GM18868 (cell line): Measurements from ENCODE around the gene SRR.
"Not testable (repeated sequence)": the region's sequence is repeated elsewhere in the genome, so short reads cannot be mapped to it uniquely, and the experiment has no call there.

Experiments
- ATAC-seq: cut with Tn5 transposase; IDR thresholded peaks from one replicate; pipeline ENCODE4 v1.9.1; 2021; ENCODE audit warnings: mild to moderate bottlenecking, moderate library complexity; ENCODE audit not compliant: unreplicated experiment

The SRR gene

DNA sequence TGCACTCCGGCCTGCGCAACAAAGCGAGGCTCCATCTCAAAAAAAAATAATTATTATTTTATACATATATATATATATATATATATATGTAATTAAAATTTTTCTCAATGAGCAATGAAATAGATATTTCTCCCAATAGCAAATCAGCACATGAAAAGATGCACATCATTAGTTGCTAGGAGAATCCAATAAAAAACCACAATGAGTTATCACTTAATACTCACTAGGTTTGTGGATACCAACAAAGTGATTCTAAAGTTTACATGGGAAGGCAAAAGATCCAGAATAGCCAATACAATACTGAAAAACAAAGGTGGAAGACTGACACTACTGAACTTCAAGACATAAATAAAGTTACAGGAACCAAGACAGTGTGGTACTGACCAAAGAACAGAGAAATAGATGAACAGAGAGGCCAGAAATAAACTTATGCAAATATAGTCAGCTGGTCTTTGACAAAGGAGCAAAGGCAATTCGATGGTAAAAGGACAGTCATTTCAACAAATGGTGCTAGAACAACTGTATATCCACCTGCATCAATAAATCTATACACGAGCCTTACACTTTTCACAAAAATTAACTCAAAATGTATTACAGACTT is 13.8 kb upstream of the SRR start:
- no peak for ATAC-seq

DNA sequence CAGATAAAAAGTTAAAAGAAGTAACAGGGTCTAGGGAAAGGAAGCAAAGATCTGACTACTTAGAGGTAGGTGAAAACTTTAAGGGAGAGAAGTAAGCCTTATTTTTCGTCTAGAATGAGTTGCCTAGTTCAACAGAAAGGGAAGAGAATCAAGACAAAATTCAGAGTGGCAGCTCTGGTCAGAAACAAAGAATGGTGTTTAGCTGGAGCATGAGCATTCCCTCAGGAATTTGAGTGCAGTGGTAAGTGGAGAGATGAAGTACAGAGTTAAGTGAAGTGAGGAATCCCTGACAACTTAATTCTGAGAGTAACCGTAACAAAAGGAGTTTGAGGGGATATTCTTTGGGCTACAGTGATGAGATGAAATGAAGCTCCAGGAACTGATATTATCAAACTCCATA is 11.7 kb upstream of the SRR start:
- no peak for ATAC-seq

DNA sequence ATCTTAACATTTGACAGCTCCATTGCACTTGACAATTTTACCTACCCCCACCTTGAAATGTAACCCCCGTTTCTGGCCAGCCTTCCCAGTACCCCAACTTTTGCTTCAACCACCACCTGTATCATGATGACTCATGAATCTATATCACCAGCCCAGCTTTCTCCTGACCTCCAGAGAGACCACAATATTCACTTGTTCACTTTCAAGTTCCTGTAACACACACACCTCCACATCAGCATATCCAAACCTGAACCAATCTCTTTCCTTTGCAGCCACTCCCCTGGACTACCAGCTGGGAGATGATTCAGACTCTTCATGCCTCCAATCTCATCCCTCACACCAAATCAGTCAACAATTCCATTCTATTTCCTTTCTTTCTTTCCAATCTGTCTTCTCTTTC is 8.2 kb upstream of the SRR start:
- ATAC-seq = no peak

DNA sequence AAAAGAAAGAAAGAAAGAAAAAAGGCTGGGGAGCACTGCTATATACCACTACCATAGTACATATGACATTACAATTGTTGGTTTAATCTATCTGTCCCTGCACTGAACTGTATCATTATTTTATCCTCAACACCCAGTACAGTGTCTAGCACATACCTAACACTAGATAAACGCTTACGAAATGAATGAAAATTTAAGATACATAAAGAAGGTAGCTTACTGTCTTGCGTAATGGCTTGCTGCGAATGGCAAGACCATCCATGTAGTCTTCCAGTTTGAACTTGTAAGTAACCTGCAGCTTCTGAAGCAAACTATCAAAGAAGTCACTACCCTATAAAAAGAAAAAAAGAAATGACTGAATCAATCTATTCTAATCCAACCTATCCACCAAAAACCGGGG is 6.7 kb upstream of the SRR start:
- ATAC-seq = no peak

DNA sequence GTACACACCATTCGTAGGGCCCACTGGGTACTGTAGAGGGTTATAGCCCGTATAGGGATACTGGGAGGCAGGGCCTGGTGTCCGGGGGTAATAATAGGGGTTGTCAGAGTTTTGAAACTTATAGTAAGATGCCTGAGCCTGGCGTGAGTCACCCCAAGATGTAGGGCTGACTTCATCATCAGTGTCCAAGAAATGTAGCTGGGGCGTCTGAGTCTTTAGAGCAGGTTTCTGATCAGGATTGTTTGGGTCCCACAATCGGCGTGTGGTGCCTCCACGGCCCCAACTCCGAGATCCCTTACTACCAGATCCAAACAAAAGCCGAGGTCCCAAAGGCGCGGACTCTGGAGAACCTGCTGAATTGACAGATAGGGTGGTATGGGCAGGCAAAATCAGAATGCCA is 4.6 kb upstream of the SRR start:
- no peak for ATAC-seq

DNA sequence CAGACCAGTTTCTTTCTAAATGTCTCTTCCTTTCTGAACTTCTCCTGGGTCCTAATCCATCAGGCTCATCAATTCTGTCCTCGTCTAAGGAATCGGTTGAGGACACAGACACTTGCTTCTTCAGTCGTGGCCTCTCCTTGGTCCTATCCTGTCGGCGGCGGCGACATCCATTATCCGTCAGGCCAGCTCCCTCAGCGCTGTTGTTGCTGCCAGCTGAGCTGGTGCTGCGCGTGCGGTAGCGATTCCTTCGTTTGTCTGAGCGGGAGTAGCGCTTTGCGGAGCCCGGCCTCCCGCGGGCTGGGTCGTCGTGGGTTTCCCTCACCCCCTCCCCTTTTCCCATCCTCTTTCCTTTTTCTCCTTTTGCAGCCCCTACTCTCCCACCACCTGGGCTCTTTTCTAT is 4.0 kb upstream of the SRR start:
- ATAC-seq = no peak

DNA sequence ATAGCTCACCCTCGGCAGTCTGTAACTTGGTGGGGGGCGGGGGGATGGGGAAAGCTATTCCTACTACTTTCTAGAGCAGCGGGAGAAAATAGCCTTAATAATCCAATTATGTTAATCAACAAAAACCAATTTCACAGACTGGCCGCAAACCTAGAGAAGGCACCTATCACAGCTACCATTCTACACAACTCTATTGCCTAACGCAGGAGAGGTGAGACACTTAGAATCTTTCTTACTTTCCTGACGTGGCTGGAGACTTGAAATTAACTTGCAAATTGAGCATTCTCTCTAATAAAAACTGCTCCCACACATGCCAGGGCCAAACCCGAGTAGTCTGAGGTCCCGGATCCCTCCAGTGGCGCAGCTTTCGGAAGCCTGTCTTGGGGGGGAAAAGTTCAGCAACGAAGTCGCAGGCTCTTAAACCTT is 959 bp upstream of the SRR start:
- no peak for ATAC-seq

DNA sequence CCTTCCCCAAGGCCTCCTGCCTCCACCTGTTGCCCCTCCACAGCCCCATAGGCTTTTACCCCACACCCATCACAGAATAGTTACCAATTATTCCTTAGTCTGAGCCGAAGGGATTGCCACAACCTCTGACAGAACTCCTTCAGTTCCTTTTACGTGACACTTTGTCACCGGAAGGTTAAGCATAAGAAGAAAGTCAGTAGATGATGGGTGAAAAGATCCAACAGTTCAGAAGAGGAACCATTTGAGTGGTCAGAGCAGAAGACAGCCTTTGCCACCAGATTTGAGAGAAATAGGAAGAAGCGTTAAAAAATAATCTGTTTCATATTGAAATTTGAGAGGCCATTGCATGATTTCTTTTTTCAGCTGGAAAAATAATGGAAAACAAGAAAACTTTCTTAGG is 1.2 kb downstream of the SRR start:
- no peak for ATAC-seq

DNA sequence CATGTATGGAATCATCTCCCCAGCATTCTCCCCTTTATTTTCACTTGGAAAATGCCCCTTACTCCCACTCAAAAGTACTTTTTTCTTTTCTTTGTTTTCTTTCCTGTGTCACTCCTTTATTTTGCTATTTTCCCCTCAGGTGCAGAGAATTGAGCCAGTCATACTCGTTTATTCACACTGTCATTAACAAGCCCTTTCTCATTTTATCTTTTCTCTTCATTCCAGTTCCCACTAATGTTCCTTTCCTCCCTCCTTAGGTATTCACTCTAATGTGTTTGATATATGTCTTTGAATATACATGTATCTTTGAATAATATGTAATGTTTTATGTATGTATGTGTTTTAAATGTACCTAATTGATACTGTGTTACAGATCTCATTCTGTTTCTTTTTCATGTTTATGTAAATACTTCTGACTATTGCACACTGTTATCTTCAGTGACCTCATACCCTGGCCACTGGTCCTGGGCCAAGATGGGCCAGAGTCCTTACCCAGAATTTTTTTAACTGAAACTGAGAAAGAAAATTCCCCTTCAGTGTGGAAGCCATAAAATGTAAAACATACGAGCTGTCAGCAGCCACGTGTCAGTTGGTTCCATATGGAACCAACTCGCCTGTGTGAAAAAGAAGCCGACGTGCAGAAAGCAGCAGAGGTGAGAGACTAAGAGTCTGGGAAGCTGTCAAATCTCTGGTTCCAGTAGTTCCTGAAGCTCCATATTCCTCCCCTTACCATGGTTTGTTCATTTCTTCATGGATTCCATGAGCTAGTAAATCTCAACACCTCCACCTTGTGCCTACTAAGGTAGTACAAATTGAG is 5.8 kb downstream of the SRR start:
- no peak for ATAC-seq

DNA sequence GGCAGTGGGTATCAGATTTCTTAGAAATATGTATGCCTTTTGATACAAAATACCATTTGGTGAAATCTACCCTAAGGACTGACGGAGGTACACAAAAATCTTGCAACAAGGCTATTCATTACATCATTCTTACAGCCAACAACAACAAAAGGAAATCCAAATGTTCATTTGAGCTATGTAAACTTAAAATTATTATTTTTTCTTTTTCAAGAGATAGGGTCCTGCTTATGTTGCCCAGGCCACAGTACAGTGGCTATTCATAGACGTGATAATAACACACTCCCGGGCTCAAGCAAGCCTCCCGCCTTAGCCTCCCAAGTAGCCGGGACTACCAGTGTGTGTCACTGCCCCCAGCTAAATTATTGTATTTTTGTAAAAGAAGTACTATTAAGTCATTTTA is 9.0 kb downstream of the SRR start:
- ATAC-seq = no peak

DNA sequence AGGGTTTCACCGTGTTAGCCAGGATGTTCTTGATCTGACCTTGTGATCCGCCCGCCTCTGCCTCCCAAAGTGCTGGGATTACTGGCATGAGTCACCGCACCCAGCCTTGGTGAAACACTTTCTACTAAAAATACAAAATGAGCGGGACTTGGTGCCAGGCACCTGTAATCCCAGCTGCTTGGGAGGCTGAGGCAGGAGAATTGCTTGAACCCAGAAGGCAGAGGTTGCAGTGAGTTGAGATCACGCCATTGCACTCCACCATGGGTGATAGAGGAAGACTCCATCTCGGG is 13.1 kb downstream of the SRR start:
- not testable (repeated sequence) for ATAC-seq

DNA sequence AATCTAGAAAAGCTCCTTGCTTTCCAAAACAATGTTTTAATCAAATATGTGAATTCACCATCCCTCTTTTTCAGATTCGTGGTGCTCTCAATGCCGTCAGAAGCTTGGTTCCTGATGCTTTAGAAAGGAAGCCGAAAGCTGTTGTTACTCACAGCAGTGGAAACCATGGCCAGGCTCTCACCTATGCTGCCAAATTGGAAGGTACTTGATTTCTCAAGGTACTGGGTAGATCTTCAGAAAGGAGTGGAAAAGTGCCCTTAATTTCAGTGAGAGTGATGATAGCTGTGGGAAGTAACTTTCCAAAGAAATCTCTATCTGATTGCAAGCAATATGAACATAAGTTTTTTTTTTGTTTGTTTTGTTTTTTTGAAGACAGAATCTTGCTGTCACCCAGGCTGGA is 14.0 kb downstream of the SRR start:
- ATAC-seq = no peak

DNA sequence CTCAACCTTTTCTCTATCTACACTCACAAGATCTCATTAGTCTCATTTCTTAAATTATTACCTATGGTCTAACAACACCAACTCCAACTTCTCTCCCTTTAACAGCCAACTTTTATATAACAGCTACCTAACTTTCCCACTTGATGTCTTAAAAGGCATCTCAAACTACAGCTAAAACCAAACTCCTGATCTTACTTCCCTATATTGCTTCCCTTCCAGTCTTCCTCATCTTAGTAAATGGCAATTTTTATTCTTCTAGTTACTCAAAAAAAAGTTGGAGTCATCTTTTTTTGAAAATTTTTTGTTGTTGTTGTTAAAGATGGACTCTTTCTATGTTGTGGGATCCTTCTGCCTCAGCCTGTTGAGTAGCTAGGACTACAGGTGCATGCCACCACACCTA is 15.3 kb downstream of the SRR start:
- ATAC-seq = no peak

DNA sequence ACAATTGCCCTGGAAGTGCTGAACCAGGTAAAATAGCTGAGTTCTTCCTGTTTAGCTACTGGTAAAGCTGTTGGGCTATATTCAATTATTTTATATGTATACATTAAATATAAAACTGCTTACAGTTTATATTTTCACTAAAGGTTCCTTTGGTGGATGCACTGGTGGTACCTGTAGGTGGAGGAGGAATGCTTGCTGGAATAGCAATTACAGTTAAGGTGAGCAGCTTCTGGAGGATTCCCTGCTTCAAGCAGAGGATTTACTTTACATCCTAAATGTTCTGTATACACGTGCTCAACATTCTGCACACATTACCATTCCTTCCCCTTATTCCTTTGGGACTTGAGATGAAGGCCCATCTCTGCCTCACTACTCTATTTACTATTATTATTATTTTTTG is 17.6 kb downstream of the SRR start:
- ATAC-seq = no peak

DNA sequence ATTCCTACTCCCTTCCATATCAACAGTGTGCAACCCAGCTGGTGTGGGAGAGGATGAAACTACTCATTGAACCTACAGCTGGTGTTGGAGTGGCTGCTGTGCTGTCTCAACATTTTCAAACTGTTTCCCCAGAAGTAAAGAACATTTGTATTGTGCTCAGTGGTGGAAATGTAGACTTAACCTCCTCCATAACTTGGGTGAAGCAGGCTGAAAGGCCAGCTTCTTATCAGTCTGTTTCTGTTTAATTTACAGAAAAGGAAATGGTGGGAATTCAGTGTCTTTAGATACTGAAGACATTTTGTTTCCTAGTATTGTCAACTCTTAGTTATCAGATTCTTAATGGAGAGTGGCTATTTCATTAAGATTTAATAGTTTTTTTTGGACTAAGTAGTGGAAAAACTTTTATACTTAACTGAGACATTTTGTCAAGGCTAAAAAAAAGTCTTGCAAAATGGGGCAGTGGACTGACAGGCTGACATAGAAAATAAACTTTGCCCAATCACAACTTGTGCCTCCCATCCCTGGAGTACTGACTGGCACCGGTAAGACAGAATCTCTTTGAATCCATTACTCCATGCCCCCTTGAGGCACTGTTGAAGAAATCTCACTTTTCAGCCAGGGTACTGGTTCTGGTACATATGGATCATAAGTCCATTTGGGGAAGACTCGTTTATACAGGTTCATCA is 20.0 kb downstream of the SRR start:
- no peak for ATAC-seq

DNA sequence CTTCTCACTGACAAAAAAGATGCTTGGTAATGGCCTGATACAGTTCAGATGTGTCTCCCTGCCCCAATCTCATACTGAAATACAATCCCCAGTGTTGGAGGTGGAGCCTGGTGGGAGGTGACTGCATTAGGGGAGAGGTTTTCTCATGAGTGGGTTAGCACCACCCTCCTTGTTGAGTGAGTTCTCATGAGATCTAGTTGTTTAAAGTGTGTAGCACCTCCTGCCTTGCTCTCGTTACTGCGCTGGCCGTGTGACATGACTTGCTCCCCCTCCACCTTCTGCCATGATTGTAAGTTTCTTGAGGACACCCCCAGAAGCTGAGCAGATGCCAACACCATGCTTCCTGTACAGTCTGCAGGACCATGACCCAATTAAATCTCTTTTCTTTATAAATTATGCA is 27.6 kb downstream of the SRR start:
- ATAC-seq = no peak

DNA sequence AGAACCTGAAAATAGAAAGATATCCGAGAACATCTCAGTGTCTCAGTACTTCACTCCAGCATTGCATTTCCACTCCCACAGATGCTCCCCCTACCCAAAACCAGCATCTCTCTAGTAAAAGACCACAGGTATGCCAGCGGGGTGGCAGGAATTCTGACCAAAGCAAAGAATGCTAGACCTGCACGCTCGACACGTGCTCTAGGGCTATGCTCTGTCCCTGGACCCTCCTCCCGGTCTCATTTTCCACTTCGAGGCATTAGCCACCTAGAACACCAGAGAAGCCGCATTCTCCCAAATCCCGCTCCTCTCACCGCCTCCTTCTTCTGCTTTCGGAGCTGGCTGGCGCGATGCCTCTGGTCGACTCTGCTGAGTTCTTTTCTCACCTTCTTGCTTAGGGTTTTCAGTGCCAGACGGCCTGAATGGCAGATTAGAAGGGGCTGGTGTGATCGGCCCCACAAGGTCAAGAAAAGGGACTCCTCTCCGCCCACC is 32.0 kb downstream of the SRR start:
- ATAC-seq = no peak

DNA sequence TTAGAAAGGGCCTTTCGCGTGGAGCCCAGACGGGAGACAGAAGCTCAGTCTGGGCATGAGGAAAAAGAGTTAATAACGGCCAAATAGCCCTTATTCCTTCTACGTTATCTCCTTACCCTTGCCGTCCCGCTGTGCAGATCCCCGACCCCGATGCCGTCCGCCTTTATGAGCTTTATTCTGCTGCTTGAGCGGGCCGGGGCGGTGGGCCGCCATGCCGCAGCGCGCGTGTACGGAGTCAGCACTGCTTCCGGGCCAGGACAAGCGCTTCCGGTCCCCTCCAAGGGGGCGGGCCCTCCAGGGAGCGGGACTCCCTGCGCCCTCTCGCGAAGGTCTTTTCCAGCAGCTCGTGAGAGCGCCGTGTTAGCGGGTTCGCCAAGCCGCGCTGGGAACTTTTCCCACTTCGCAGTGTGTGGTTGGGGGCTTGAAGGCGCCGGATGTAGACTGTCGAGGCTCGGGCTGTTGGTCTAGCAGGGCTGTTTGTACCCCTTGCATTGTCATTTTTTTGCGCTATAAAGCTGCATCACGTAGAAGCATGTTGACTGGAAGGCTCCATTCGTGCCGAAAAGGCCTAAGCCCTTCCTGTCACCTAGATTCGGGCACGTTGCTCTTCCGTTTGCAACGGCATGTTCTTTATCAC is 32.6 kb downstream of the SRR start, which contains the start of gene TSR1:
Gene TSR1 (minus strand): TSS at position 243 of the 637 bp plus-strand sequence. CDS start 30 bp downstream, at position 213.
- ATAC-seq = peak; percentile 77

DNA sequence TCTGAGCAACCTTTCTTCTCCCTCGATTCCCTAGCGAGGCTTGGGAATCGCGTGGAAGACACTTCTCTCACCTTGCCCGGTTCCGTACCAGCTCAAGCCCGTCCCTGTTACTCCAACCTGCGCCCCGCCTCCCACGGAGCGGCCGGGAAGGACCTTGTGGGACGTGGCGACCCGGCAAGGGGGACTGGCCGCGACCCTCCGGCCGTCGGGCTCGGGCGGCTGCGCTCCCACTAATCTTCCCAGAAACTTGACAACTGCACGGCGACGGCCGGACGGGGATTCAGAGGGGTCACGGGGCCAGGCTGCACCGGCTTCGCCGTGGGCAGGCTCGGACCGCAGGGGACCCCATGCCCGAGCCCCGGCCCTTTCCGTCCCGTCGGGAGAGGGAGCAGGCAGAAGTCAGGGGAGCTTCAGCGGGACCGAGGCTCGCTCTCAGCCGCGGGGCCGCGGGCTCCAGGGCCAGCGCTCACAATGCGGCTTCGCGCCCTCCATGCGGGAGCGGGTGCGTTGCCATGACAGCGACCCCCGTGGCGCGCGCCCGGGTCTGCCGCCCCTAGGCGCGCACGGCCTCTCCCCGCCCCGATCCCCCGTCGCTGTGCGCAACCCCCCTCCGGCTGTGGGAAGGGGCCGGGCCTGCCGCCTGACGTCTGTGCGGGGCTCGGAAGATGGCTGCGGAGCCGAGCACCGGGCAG is 33.2 kb downstream of the SRR start, which contains the start of gene SGSM2:
Gene SGSM2 (plus strand): TSS at position 650 of the 692 bp plus-strand sequence. CDS start 188 bp downstream, outside the sequence.
- ATAC-seq = peak; percentile 49

DNA sequence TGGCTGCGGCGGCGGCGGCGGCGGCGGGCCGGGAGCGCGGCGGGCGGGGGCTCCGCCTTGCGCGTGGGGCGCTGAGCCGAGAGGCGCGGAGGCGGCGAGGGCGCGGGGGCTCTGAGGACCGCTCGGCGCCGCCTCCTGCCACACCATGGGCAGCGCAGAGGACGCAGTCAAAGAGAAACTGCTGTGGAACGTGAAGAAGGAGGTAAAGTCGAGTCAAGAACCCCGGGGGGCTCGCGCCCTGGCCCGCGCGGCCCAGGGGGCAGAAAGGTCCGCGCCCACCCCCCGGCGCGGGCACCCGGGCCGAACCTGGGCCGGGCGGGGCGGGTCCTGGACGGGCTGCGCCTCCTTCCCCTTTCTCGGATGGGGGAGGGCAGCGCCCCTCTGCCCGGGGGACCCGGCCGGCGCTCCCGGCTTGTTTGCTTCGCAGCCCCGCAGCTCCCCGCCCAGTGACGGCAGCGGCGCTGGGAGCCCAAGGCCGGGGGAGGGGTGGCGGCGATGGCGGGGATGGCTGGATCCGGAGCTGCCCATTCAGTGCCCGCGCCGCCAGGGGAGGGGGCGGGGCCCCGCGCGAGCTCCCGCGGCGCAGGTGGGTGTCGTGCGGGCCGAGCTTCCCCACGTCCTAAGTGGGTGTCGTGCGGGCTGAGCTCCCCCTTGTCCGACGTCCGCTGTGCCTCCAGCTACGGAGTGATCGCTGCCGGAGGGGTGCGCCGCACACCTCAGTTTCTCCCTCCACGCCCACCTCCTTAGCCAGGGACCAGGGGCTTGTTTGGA is 34.0 kb downstream of the SRR start:
- peak; percentile 27 for ATAC-seq
